Keratinocyte (primary cell): ENCODE measurements around the gene PCSK6. TPM values are rescaled to one million over a fixed set of nuclear protein-coding genes. Genes with fewer than 3 reads are reported as not detected.

Experiments used
- DNase-seq: peaks from one replicate; pipeline ENCODE4 v3.0.0-alpha.2; 2011; ENCODE audit warnings: low read depth, missing footprints, low spot score
- FAIRE-seq: peaks from 2 replicates; lab custom pipeline; 2011; peaks lifted over from hg19 to GRCh38; lab: Jason Lieb, UNC
- H2AFZ ChIP-seq: 2 replicates; pipeline ENCODE4 v1.6.0; 2012; ENCODE audit warnings: low read length, control low read depth, inconsistent platforms; ENCODE audit not compliant: control insufficient read depth
- H3K27ac ChIP-seq: 2 replicates; pipeline ENCODE4 v1.5.1; 2011; ENCODE audit warnings: low read length; ENCODE audit not compliant: control insufficient read depth, insufficient read depth
- H3K27me3 ChIP-seq: 3 replicates; pipeline ENCODE4 v1.6.0; 2011; ENCODE audit warnings: low read length; ENCODE audit not compliant: control insufficient read depth, insufficient read depth; ENCODE audit errors: extremely low read depth
- H3K36me3 ChIP-seq, 2 experiments: 2 replicates in 1 of 2; 3 replicates in 1 of 2; pipeline ENCODE4 v1.5.1; 2011; ENCODE audit warnings: low read length in 2 of 2, mild to moderate bottlenecking in 1 of 2; ENCODE audit not compliant: control insufficient read depth in 2 of 2, insufficient read depth in 2 of 2; ENCODE audit errors: extremely low read depth in 1 of 2
- H3K4me1 ChIP-seq: 3 replicates; pipeline ENCODE4 v1.5.1; 2011; ENCODE audit warnings: low read length; ENCODE audit not compliant: control insufficient read depth, insufficient read depth; ENCODE audit errors: extremely low read depth
- H3K4me2 ChIP-seq: 3 replicates; pipeline ENCODE4 v1.6.0; 2011; ENCODE audit warnings: low read depth, low read length; ENCODE audit not compliant: control insufficient read depth, insufficient read depth; ENCODE audit errors: extremely low read depth
- H3K4me3 ChIP-seq, 3 experiments: fragments of 200-600 bp in 1 of 3; sonication (generic) in 1 of 3; 2 replicates in 2 of 3; 3 replicates in 1 of 3; pipeline ENCODE4 v1.5.1; 2011 to 2016; ENCODE audit warnings: low read length in 3 of 3, mild to moderate bottlenecking in 3 of 3, control low read depth in 2 of 3, inconsistent platforms in 1 of 3, low read depth in 1 of 3, mixed read lengths in 1 of 3, mixed run types in 1 of 3, moderate library complexity in 1 of 3; ENCODE audit not compliant: control insufficient read depth in 2 of 3, insufficient read depth in 2 of 3; ENCODE audit errors: extremely low read depth in 1 of 3
- H3K79me2 ChIP-seq: 2 replicates; pipeline ENCODE4 v1.6.0; 2012; ENCODE audit warnings: low read length; ENCODE audit not compliant: control insufficient read depth, insufficient read depth
- H3K9ac ChIP-seq: 3 replicates; pipeline ENCODE4 v1.6.0; 2011; ENCODE audit warnings: low read length; ENCODE audit not compliant: control insufficient read depth, insufficient read depth; ENCODE audit errors: extremely low read depth
- H3K9me1 ChIP-seq: 3 replicates; pipeline ENCODE4 v1.6.0; 2011; ENCODE audit warnings: low read length; ENCODE audit not compliant: control insufficient read depth, insufficient read depth; ENCODE audit errors: extremely low read depth
- H3K9me3 ChIP-seq: 2 replicates; pipeline ENCODE4 v1.5.1; 2012; ENCODE audit warnings: low read depth, low read length; ENCODE audit not compliant: control insufficient read depth
- H4K20me1 ChIP-seq: 3 replicates; pipeline ENCODE4 v1.6.0; 2011; ENCODE audit warnings: low read length; ENCODE audit not compliant: control insufficient read depth, insufficient read depth; ENCODE audit errors: extremely low read depth
- CTCF ChIP-seq, 3 experiments: IDR thresholded peaks in 1 of 3; conservative IDR thresholded peaks in 1 of 3; optimal IDR thresholded peaks in 1 of 3; 2 replicates in 2 of 3; 3 replicates in 1 of 3; pipeline versions ENCODE3 to v1.5.1; 2011; ENCODE audit warnings: low read length in 3 of 3, mild to moderate bottlenecking in 3 of 3, moderate library complexity in 2 of 3, control low read depth in 1 of 3, inconsistent platforms in 1 of 3; ENCODE audit not compliant: insufficient read depth in 2 of 3; ENCODE audit errors: extremely low read depth in 1 of 3
- EZH2 ChIP-seq: IDR thresholded peaks from one replicate; pipeline ENCODE4 v1.6.1; 2012; ENCODE audit warnings: inconsistent platforms, mild to moderate bottlenecking, low read length, moderate library complexity
- dilution Hi-C: fragments of 300-500 bp; cut with MboI; formaldehyde crosslinking; loops from one replicate; pipeline ENCODE4 v1.7.0; 2020; ENCODE audit warnings: low sequenced_read_pairs; ENCODE audit not compliant: extremely low pct_ligation_motif_present
- polyA plus RNA-seq, 5 experiments: library from polyadenylated mRNA; depleted of rRNA in 3 of 5; stranded (reverse) in 3 of 5; stranded (forward) in 1 of 5; unstranded in 1 of 5; fragments of >200 nt; gene quantifications; 1 replicate in 1 of 5; 2 replicates in 3 of 5; 3 replicates in 1 of 5; pipeline versions ENCODE4 v1.2.1 to v1.2.3, GENCODE V29; 2011 to 2012; ENCODE audit warnings: missing spikeins in 2 of 5, low read depth in 1 of 5, low replicate concordance in 1 of 5

The PCSK6 gene
- polyA plus RNA-seq, 1 donor (not counting 4 experiments of a cell fraction or from before 2014, with no cell fraction given) = 3.1 TPM

- H2AFZ ChIP-seq = no peak overlapping the region
- H3K4me2 ChIP-seq = no peak overlapping the region
- peaks cover 0 to 3% of the 10 kb centered on the region in 2 experiments for H3K36me3 ChIP-seq
- DNase-seq = no peak
- TF ChIP-seq CTCF (optimal IDR thresholded peaks at IDR 0.05 in 1 of 3, IDR thresholded peaks at IDR 0.05 in 1 of 3, conservative IDR thresholded peaks at IDR 0.05 in 1 of 3; ENCODE audit: extremely low read depth in 1 of 3, insufficient read depth in 2 of 3, low read length in 3 of 3) = no peak
- no peak overlapping the region for H3K9ac ChIP-seq
- no peaks in the 10 kb centered on the region for H3K9me1 ChIP-seq
- dilution Hi-C loops = no loop called here
- H3K4me3 ChIP-seq = no peak overlapping the region
- H3K27ac ChIP-seq = no peak overlapping the region
- H4K20me1 ChIP-seq = peaks cover 3% of the 10 kb centered on the region
- no peaks in the 10 kb centered on the region for H3K79me2 ChIP-seq
- FAIRE-seq = no peak
- no peaks in the 10 kb centered on the region for H3K4me1 ChIP-seq
- H3K9me3 ChIP-seq = no peaks in the 10 kb centered on the region
- no peaks in the 10 kb centered on the region for H3K27me3 ChIP-seq
Observed at GRCh38 chr15:101264011-101264410, 225.5 kb downstream of the PCSK6 start.

DNA sequence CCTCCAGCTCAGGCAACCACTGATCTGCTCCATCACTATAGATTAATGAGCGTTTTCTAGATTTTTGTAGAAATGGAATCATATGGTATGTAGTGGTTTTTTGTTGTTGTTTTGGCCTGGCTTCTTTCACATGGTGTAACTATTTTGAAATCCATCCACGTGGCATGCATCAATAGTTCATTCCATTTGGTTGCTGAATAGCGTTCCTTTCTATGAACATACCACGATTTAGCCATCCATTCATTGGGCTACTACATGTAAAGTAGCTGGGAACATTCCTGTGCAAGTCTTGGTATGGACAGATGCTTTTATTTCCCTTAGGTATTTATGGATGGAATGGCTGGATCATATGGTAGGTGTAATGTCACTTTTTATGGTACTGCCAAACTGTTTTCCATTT, 227.0 kb downstream of the PCSK6 start:
- dilution Hi-C loops = no loop called here
- no peak overlapping the region for H2AFZ ChIP-seq
- no peaks in the 10 kb centered on the region for H3K4me1 ChIP-seq
- H3K36me3 ChIP-seq = no peaks in the 10 kb centered on the region
- no peaks in the 10 kb centered on the region for H3K9me3 ChIP-seq
- TF ChIP-seq CTCF (optimal IDR thresholded peaks at IDR 0.05 in 1 of 3, IDR thresholded peaks at IDR 0.05 in 1 of 3, conservative IDR thresholded peaks at IDR 0.05 in 1 of 3; ENCODE audit: extremely low read depth in 1 of 3, insufficient read depth in 2 of 3, low read length in 3 of 3) (no peak), EZH2 (no peak)
- H3K27ac ChIP-seq = no peak overlapping the region
- no peaks in the 10 kb centered on the region for H3K27me3 ChIP-seq
- no peak for DNase-seq
- H3K4me2 ChIP-seq = no peak overlapping the region
- no peaks in the 10 kb centered on the region for H3K9me1 ChIP-seq
- no peaks in the 10 kb centered on the region for H3K79me2 ChIP-seq
- no peaks in the 10 kb centered on the region for H4K20me1 ChIP-seq
- no peak overlapping the region for H3K4me3 ChIP-seq
- H3K9ac ChIP-seq = no peak overlapping the region
- FAIRE-seq = no peak
